ENCODE results near the gene SART1. TPM values are rescaled to one million over a fixed set of nuclear protein-coding genes. Genes with fewer than 3 reads are reported as not detected.

SART1 gene
- total RNA-seq, 1 donor: 41.6 TPM

GRCh38 chr11:65921876-65922275 lies 39.7 kb upstream of the SART1 start:
- H3K4me1 ChIP-seq (ENCODE audit: insufficient read depth, low read length): peaks cover 41% of the 10 kb centered on the region
- H3K27me3 ChIP-seq (ENCODE audit: insufficient read depth, low read length): no peaks in the 10 kb centered on the region
- H3K4me3 ChIP-seq (ENCODE audit: low read length): no peak overlapping the region
- H3K9me3 ChIP-seq (ENCODE audit: low read depth, low read length): no peaks in the 10 kb centered on the region

GRCh38 chr11:65922565-65922964 lies 39.0 kb upstream of the SART1 start:
- no peaks in the 10 kb centered on the region for H3K27me3 ChIP-seq (ENCODE audit: insufficient read depth, low read length)
- peaks cover 41% of the 10 kb centered on the region for H3K4me1 ChIP-seq (ENCODE audit: insufficient read depth, low read length)
- no peaks in the 10 kb centered on the region for H3K9me3 ChIP-seq (ENCODE audit: low read depth, low read length)
- H3K4me3 ChIP-seq (ENCODE audit: low read length): no peak overlapping the region

GRCh38 chr11:65925397-65925796 lies 36.1 kb upstream of the SART1 start:
- Histone ChIP-seq H3K9me3 (ENCODE audit: low read depth, low read length) (no peaks in the 10 kb centered on the region), H3K4me3 (ENCODE audit: low read length) (no peak overlapping the region), H3K4me1 (ENCODE audit: insufficient read depth, low read length) (peaks cover 45% of the 10 kb centered on the region), H3K27me3 (ENCODE audit: insufficient read depth, low read length) (no peaks in the 10 kb centered on the region)

- H3K9me3 ChIP-seq (ENCODE audit: low read depth, low read length): no peaks in the 10 kb centered on the region
- H3K4me1 ChIP-seq (ENCODE audit: insufficient read depth, low read length): peaks cover 26% of the 10 kb centered on the region
- no peak overlapping the region for H3K4me3 ChIP-seq (ENCODE audit: low read length)
- H3K27me3 ChIP-seq (ENCODE audit: insufficient read depth, low read length): no peaks in the 10 kb centered on the region
Observed at GRCh38 chr11:65927904-65928397, 33.6 kb upstream of the SART1 start.

GRCh38 chr11:65928667-65929066 lies 32.9 kb upstream of the SART1 start:
- Histone ChIP-seq H3K9me3 (ENCODE audit: low read depth, low read length) (no peaks in the 10 kb centered on the region), H3K27me3 (ENCODE audit: insufficient read depth, low read length) (no peaks in the 10 kb centered on the region), H3K4me1 (ENCODE audit: insufficient read depth, low read length) (peaks cover 26% of the 10 kb centered on the region), H3K4me3 (ENCODE audit: low read length) (no peak overlapping the region)

- Histone ChIP-seq H3K4me1 (ENCODE audit: insufficient read depth, low read length) (peaks cover 23% of the 10 kb centered on the region), H3K4me3 (ENCODE audit: low read length) (no peak overlapping the region), H3K27me3 (ENCODE audit: insufficient read depth, low read length) (no peaks in the 10 kb centered on the region), H3K9me3 (ENCODE audit: low read depth, low read length) (no peaks in the 10 kb centered on the region)
Observed at GRCh38 chr11:65931773-65932557, 29.6 kb upstream of the SART1 start.

- Histone ChIP-seq H3K9me3 (ENCODE audit: low read depth, low read length) (no peaks in the 10 kb centered on the region), H3K27me3 (ENCODE audit: insufficient read depth, low read length) (no peaks in the 10 kb centered on the region), H3K4me1 (ENCODE audit: insufficient read depth, low read length) (peaks cover 17% of the 10 kb centered on the region), H3K4me3 (ENCODE audit: low read length) (no peak overlapping the region)
Observed at GRCh38 chr11:65932558-65932919, 29.0 kb upstream of the SART1 start.

GRCh38 chr11:65934014-65934413 lies 27.5 kb upstream of the SART1 start:
- no peaks in the 10 kb centered on the region for H3K27me3 ChIP-seq (ENCODE audit: insufficient read depth, low read length)
- H3K9me3 ChIP-seq (ENCODE audit: low read depth, low read length): no peaks in the 10 kb centered on the region
- peaks cover 2% of the 10 kb centered on the region for H3K4me1 ChIP-seq (ENCODE audit: insufficient read depth, low read length)
- no peak overlapping the region for H3K4me3 ChIP-seq (ENCODE audit: low read length)

GRCh38 chr11:65937766-65938165 lies 23.8 kb upstream of the SART1 start:
- H3K9me3 ChIP-seq (ENCODE audit: low read depth, low read length): no peaks in the 10 kb centered on the region
- no peaks in the 10 kb centered on the region for H3K27me3 ChIP-seq (ENCODE audit: insufficient read depth, low read length)
- H3K4me1 ChIP-seq (ENCODE audit: insufficient read depth, low read length): peaks cover 18% of the 10 kb centered on the region
- no peak overlapping the region for H3K4me3 ChIP-seq (ENCODE audit: low read length)

- Histone ChIP-seq H3K4me3 (ENCODE audit: low read length) (no peak overlapping the region), H3K27me3 (ENCODE audit: insufficient read depth, low read length) (no peaks in the 10 kb centered on the region), H3K4me1 (ENCODE audit: insufficient read depth, low read length) (peaks cover 18% of the 10 kb centered on the region), H3K9me3 (ENCODE audit: low read depth, low read length) (no peaks in the 10 kb centered on the region)
Observed at GRCh38 chr11:65941720-65942310, 19.7 kb upstream of the SART1 start.

- Histone ChIP-seq H3K9me3 (ENCODE audit: low read depth, low read length) (no peaks in the 10 kb centered on the region), H3K27me3 (ENCODE audit: insufficient read depth, low read length) (no peaks in the 10 kb centered on the region), H3K4me1 (ENCODE audit: insufficient read depth, low read length) (peaks cover 18% of the 10 kb centered on the region), H3K4me3 (ENCODE audit: low read length) (no peak overlapping the region)
Observed at GRCh38 chr11:65942531-65942930, 19.0 kb upstream of the SART1 start.

GRCh38 chr11:65944191-65944590 lies 17.3 kb upstream of the SART1 start:
- Histone ChIP-seq H3K27me3 (ENCODE audit: insufficient read depth, low read length) (no peaks in the 10 kb centered on the region), H3K9me3 (ENCODE audit: low read depth, low read length) (no peaks in the 10 kb centered on the region), H3K4me3 (ENCODE audit: low read length) (no peak overlapping the region), H3K4me1 (ENCODE audit: insufficient read depth, low read length) (peaks cover 18% of the 10 kb centered on the region)

GRCh38 chr11:65944767-65945166 lies 16.8 kb upstream of the SART1 start:
- H3K4me3 ChIP-seq (ENCODE audit: low read length): no peak overlapping the region
- no peaks in the 10 kb centered on the region for H3K27me3 ChIP-seq (ENCODE audit: insufficient read depth, low read length)
- no peaks in the 10 kb centered on the region for H3K9me3 ChIP-seq (ENCODE audit: low read depth, low read length)
- peaks cover 18% of the 10 kb centered on the region for H3K4me1 ChIP-seq (ENCODE audit: insufficient read depth, low read length)

- Histone ChIP-seq H3K4me1 (ENCODE audit: insufficient read depth, low read length) (peaks cover 17% of the 10 kb centered on the region), H3K9me3 (ENCODE audit: low read depth, low read length) (no peaks in the 10 kb centered on the region), H3K4me3 (ENCODE audit: low read length) (no peak within 1 kb of the TSS), H3K27me3 (ENCODE audit: insufficient read depth, low read length) (no peaks in the 10 kb centered on the region)
Observed at GRCh38 chr11:65945430-65945911, 16.1 kb upstream of the SART1 start, which contains the start of gene TSGA10IP. TSS of gene TSGA10IP (plus strand) at chr11:65945480. CDS start at chr11:65945676, 196 bp downstream.

GRCh38 chr11:65945941-65946558 lies 15.5 kb upstream of the SART1 start:
- Histone ChIP-seq H3K4me3 (ENCODE audit: low read length) (no peak overlapping the region), H3K9me3 (ENCODE audit: low read depth, low read length) (no peaks in the 10 kb centered on the region)

More at GRCh38 chr11:65945941-65946558, 15.5 kb upstream of the SART1 start:
- no peaks in the 10 kb centered on the region for H3K27me3 ChIP-seq (ENCODE audit: insufficient read depth, low read length)
- H3K4me1 ChIP-seq (ENCODE audit: insufficient read depth, low read length): peaks cover 11% of the 10 kb centered on the region

Data from mononuclear cell (primary cell).